Testis (tissue), 3 donors: ENCODE results near the gene UTP15. TPM values are rescaled to one million over a fixed set of nuclear protein-coding genes. Genes with fewer than 3 reads are reported as not detected.
A peak's percentile ranks its signal among the peaks of the same experiment; 100 is the strongest.

Source experiments
- DNase-seq: peaks from one replicate; pipeline ENCODE4 v3.0.0-alpha.2; 2019
- H3K27ac ChIP-seq, 2 donors: fragments of 200-600 bp; sonication (generic); one replicate each; pipeline ENCODE4 v1.5.1; 2019
- H3K27me3 ChIP-seq: fragments of 200-600 bp; sonication (generic); one replicate; pipeline ENCODE4 v1.5.1; 2019
- H3K36me3 ChIP-seq: fragments of 200-600 bp; sonication (generic); one replicate; pipeline ENCODE4 v1.5.1; 2017; ENCODE audit warnings: low read depth; ENCODE audit errors: missing control alignments
- H3K4me1 ChIP-seq: fragments of 200-600 bp; sonication (generic); one replicate; pipeline ENCODE4 v1.5.1; 2019
- H3K4me3 ChIP-seq, 2 donors: fragments of 200-600 bp; sonication (generic); one replicate each; pipeline ENCODE4 v1.5.1; 2017 to 2019
- H3K9me3 ChIP-seq: fragments of 200-600 bp; sonication (generic); one replicate; pipeline ENCODE4 v1.5.1; 2017
- CTCF ChIP-seq, 3 experiments: fragments of 450-650 bp in 2 of 3; fragments of 200-600 bp in 1 of 3; sonication (generic) in 1 of 3; IDR thresholded peaks; one replicate each; pipeline ENCODE4 v1.5.1; 2016 to 2019; ENCODE audit warnings: antibody characterized with exemption in 3 of 3, mild to moderate bottlenecking in 2 of 3, moderate library complexity in 1 of 3
- POLR2A ChIP-seq: fragments of 450-650 bp; IDR thresholded peaks from one replicate; pipeline ENCODE4 v1.6.1; 2017; ENCODE audit warnings: antibody characterized with exemption, mild to moderate bottlenecking, moderate library complexity
- WGBS, 2 donors: methylation state at CpG; one replicate each; pipeline ENCODE4 v1.1.5; 2018; 5-methylcytosine and 5-hydroxymethylcytosine counted together
- intact Hi-C: fragments of 100-400 bp; cut with DNase I; formaldehyde crosslinking; loops from one replicate; pipeline ENCODE4 v1.15.1; 2023; ENCODE audit warnings: low total_unique reads
- polyA plus RNA-seq: library from polyadenylated mRNA; stranded (reverse); fragments of 350-450 nt; fragmentation: Illumina TruSeq; extraction: RNeasy Lipid Tissue Mini Kit (QIAGEN cat#74804); gene quantifications from one replicate; pipeline ENCODE4 v1.2.3, GENCODE V29; 2014; ENCODE audit warnings: low read depth, low replicate concordance; ENCODE audit not compliant: insufficient read depth
- total RNA-seq, 2 donors: library from RNA; depleted of rRNA; stranded (reverse); fragments of >200 nt; gene quantifications; one replicate each; pipeline ENCODE4 v1.2.3, GENCODE V29; 2016

UTP15 gene
- total and polyA plus RNA-seq, 3 donors from 2014 or later: 11.4 to 36.7 (median 34.9) TPM

- TF ChIP-seq POLR2A: no peak
- TF ChIP-seq CTCF (IDR thresholded peaks at IDR 0.05): peak in 2 of 3 experiments; percentile 21 to 54
- intact Hi-C loops: no loop called here
These were observed 31.3 kb downstream of the UTP15 start for GRCh38 chr5:73596705-73597328.

GRCh38 chr5:73599380-73599779 lies 33.8 kb downstream of the UTP15 start:
- intact Hi-C loops: no loop called here
- Histone ChIP-seq H3K4me3 (no peak overlapping the region), H3K36me3 (no peaks in the 10 kb centered on the region), H3K27me3 (no peaks in the 10 kb centered on the region), H3K4me1 (no peaks in the 10 kb centered on the region), H3K27ac (no peak overlapping the region), H3K9me3 (no peaks in the 10 kb centered on the region)
- no peak for DNase-seq
- WGBS, 2 donors: 90 to 91% methylated on average over 3 of the region's 3 CpGs
- TF ChIP-seq CTCF (IDR thresholded peaks at IDR 0.05) (no peak), POLR2A (no peak)

More at GRCh38 chr5:73596705-73597328, 31.3 kb downstream of the UTP15 start:
- no peaks in the 10 kb centered on the region for H3K27me3 ChIP-seq
- H3K36me3 ChIP-seq: no peaks in the 10 kb centered on the region
- no peak overlapping the region for H3K27ac ChIP-seq
- H3K4me3 ChIP-seq: no peak overlapping the region
- H3K9me3 ChIP-seq: no peaks in the 10 kb centered on the region
- peak; percentile 36 for DNase-seq
- H3K4me1 ChIP-seq: no peaks in the 10 kb centered on the region

- Histone ChIP-seq H3K36me3 (no peaks in the 10 kb centered on the region), H3K4me1 (peaks cover 9% of the 10 kb centered on the region), H3K27me3 (no peaks in the 10 kb centered on the region), H3K4me3 (no peak overlapping the region), H3K9me3 (no peaks in the 10 kb centered on the region), H3K27ac (no peak overlapping the region)
- no peak for DNase-seq
- intact Hi-C loops: no loop called here
- 90 to 94% methylated on average over 5 of the region's 5 CpGs for WGBS, 2 donors
- no peak for TF ChIP-seq POLR2A
- TF ChIP-seq CTCF (IDR thresholded peaks at IDR 0.05): no peak
These were observed 38.5 kb downstream of the UTP15 start for GRCh38 chr5:73603998-73604397.

- Histone ChIP-seq H3K27me3 (no peaks in the 10 kb centered on the region), H3K9me3 (no peaks in the 10 kb centered on the region), H3K4me1 (peaks cover 9% of the 10 kb centered on the region), H3K4me3 (no peak overlapping the region), H3K27ac (no peak overlapping the region), H3K36me3 (no peaks in the 10 kb centered on the region)
- no peak for TF ChIP-seq CTCF (IDR thresholded peaks at IDR 0.05)
- TF ChIP-seq POLR2A: no peak
- no peak for DNase-seq
- 80 to 86% methylated on average over 8 of the region's 8 CpGs for WGBS, 2 donors
- intact Hi-C loops: no loop called here
These were observed 39.9 kb downstream of the UTP15 start for GRCh38 chr5:73605223-73606087.
